GM10266 (cell line): ENCODE measurements around the gene SLC24A1.
A peak's percentile ranks its signal among the peaks of the same experiment; 100 is the strongest.

Source experiments
- DNase-seq: peaks from one replicate; pipeline ENCODE4 v3.0.0; 2012; ENCODE audit errors: extremely low spot score
- TF ChIP-seq, protein P1 (sequence below): IDR thresholded peaks from 2 replicates; pipeline ENCODE4 v1.5.1; 2012; ENCODE audit warnings: mild to moderate bottlenecking, low read depth; ENCODE audit not compliant: control insufficient read depth, insufficient read depth; ENCODE audit errors: missing control alignments

The SLC24A1 gene

DNA sequence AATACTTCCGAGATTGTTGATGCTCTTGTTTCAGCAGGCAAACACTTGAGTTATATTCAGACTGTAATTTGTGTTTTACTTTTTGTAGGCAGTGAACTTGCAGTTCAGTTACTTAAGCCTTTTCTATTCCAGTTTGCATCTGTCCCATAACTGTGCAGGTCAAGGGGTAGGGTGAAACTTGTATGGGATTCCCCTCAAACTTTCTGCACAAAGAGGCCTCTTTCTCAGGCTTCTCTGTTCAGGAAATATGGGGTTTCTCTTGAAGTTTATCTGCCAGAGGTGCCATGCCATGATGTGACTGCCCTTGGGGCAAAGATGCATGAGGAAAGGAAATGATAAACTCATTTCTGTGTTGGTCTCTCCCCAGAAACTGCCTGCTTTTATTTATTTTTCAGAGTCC lies 66.7 kb downstream of the SLC24A1 start:
- TF ChIP-seq, protein P1, sequence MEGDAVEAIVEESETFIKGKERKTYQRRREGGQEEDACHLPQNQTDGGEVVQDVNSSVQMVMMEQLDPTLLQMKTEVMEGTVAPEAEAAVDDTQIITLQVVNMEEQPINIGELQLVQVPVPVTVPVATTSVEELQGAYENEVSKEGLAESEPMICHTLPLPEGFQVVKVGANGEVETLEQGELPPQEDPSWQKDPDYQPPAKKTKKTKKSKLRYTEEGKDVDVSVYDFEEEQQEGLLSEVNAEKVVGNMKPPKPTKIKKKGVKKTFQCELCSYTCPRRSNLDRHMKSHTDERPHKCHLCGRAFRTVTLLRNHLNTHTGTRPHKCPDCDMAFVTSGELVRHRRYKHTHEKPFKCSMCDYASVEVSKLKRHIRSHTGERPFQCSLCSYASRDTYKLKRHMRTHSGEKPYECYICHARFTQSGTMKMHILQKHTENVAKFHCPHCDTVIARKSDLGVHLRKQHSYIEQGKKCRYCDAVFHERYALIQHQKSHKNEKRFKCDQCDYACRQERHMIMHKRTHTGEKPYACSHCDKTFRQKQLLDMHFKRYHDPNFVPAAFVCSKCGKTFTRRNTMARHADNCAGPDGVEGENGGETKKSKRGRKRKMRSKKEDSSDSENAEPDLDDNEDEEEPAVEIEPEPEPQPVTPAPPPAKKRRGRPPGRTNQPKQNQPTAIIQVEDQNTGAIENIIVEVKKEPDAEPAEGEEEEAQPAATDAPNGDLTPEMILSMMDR: no peak
- DNase-seq: peak; percentile 11

- no peak for DNase-seq
- TF ChIP-seq, protein P1: no peak
Measured at GRCh38 chr15:65690173-65690572, 68.4 kb downstream of the SLC24A1 start.

DNA sequence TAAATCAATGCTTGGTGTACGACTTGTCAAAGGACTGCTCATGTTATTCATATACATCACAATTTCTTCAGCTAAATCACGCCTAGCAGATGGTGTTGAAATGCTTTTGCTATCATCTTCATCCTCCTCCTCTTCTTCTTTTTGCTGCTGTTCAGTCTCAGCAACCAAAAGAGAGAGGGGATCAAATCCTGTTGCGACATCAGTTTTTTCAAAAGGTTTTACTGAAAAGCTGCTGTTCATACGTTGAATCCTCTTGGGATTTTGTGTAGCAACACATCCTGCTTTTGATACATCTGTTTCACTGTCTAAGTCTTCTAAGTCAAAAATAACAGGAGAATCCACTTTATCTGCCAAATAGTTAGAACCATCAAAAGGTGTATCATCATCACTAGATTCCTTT lies 69.0 kb downstream of the SLC24A1 start:
- no peak for DNase-seq
- TF ChIP-seq, protein P1: no peak

DNA sequence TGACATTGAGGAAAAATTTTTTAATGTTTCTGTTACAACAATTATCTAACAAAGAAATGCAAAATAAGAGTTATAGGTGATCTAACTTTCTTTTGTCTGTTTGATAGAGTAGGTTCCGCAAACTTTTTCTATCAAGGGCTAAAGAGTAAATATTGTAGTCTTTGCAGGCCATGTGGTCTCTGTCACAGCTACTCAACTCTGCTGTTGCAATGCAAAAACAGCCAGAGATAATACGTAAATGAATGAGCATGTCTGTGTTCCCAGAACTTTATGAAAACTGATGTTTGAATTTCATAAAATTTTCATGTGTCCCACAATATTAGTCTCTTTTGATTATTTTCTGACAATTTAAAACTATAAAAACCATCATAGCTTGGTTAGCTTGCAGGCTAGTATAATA lies 73.3 kb downstream of the SLC24A1 start:
- DNase-seq: no peak
- TF ChIP-seq, protein P1: no peak
